Measurements from ENCODE around the gene TIMM13.
"Not testable (repeated sequence)": the region's sequence is repeated elsewhere in the genome, so short reads cannot be mapped to it uniquely, and the experiment has no call there.

- not testable (repeated sequence) for TF ChIP-seq POLR2AphosphoS5, POLR2A (IDR thresholded peaks at IDR 0.05; ENCODE audit: low read depth, low read length)
Observed at GRCh38 chr19:2463694-2464093, 36.3 kb upstream of the TIMM13 start.

Data from GM12892 (cell line).